Measurements from ENCODE around the gene DRAM2.
"Not testable (repeated sequence)": the region's sequence is repeated elsewhere in the genome, so short reads cannot be mapped to it uniquely, and the experiment has no call there.

DRAM2 gene

DNA sequence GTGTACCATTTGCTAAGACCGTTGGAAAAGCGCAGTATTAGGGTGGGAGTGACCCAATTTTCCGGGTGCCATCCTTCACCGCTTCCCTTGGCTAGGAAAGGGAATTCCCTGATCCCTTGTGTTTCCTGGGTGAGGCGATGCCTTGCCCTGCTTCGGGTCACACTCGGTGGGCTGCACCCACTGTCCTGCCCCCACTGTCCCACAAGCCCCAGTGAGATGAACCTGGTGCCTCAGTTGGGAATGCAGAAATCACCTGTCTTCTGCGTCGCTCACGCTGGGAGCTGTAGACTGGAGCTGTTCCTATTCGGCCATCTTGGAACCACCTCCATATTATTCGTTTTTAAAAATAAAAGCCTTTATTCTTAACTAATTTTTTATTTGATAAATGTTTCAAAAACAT, 60.6 kb downstream of the DRAM2 start:
- not testable (repeated sequence) for DNase-seq

DNA sequence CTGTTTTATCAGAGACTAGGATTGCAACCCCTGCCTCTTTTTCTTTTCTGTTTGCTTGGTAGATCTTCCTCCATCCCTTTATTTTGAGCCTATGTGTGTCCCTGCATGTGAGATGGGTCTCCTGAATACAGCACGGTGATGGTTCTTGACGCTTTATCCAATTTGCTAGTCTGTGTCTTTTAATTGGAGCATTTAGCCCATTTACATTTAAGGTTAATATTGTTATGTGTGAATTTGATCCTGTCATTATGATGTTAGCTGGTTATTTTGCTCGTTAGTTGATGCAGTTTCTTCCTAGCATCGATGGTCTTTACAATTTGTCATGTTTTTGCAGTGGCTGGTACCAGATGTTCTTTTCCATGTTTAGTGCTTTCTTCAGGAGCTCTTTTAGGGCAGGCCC, 62.6 kb downstream of the DRAM2 start:
- DNase-seq: not testable (repeated sequence)

Data from Kasumi-1 (cell line).